HG03064 (cell line): ENCODE data around the gene KCTD19.
A peak's percentile ranks its signal among the peaks of the same experiment; 100 is the strongest.

ENCODE experiments used
- ATAC-seq: cut with Tn5 transposase; IDR thresholded peaks from one replicate; pipeline ENCODE4 v1.9.1; 2021; ENCODE audit warnings: low read depth; ENCODE audit not compliant: unreplicated experiment

KCTD19 gene

DNA sequence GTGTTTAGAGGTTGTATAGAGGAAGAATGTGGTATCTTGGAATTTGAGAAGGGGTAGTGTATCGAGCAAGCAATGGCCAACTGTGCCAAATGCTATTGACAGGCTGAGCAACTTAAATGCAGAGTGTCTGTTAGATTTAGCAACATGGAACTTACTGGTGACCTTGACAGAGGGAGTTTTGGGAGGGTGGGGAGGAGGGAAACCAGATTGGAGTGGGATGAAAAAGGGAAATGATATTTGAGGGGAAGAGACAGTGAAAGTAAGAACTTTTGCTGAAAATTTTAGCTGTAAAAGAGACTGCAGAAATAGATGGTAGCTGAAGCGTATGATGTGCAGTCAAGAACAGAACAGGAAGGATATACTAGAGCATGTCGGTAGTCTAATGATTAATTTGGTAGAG, 1.2 kb upstream of the KCTD19 start:
- no peak for ATAC-seq

DNA sequence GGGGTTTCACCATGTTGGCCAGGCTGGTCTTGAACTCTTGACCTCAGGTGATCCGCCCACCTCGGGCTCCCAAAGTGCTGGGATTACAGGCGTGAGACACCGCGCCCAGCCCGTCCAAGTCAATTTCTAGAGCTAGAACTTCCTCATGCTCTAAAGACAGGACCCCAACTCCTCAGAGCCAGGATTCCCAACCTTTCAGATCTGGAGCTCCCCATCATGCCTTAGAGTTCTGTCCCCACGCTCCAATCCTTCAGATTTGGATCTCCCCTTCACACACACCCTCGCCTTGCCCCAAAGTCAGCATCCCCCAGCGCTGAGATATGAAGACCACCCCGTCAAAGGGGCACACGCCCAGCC, 448 bp downstream of the KCTD19 start:
- no peak for ATAC-seq

DNA sequence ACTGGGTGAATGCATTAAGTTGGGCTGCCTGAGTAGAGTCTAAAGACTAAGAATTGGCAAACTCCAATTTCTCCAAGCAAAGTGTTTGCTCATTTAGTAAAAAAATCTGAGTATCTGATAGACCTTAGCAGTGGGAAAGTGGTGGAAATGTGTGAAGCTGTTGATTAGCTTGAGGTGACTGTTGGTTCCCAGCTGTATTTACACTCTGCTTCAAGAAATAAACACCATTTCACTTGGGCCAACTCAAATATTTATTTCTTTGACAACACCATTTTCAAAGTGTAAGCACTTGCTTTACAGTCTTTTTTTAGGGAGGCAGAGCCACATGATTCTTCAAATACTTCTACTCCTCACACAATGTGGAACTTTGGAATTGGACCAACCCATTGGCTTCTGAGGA, 8.7 kb downstream of the KCTD19 start:
- ATAC-seq, result no peak

DNA sequence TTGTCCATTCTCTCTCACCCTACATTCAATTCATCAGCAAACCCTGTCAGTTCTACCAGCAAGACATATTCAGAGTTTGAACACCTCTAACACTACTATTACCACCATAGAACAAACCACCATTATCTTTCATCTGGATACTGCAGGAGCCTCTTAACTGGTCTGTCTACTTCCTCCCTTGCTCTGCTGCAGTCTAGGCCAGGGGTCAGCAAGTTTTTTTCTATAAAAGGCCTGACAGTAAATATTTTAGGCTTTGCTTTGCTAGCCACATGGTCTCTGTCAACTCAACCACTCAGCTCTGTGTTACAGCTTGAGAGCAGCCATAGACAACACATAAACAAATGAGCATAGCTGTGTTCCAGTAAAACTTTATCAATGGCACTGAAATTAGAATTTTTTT, 13.8 kb downstream of the KCTD19 start:
- ATAC-seq, result no peak

DNA sequence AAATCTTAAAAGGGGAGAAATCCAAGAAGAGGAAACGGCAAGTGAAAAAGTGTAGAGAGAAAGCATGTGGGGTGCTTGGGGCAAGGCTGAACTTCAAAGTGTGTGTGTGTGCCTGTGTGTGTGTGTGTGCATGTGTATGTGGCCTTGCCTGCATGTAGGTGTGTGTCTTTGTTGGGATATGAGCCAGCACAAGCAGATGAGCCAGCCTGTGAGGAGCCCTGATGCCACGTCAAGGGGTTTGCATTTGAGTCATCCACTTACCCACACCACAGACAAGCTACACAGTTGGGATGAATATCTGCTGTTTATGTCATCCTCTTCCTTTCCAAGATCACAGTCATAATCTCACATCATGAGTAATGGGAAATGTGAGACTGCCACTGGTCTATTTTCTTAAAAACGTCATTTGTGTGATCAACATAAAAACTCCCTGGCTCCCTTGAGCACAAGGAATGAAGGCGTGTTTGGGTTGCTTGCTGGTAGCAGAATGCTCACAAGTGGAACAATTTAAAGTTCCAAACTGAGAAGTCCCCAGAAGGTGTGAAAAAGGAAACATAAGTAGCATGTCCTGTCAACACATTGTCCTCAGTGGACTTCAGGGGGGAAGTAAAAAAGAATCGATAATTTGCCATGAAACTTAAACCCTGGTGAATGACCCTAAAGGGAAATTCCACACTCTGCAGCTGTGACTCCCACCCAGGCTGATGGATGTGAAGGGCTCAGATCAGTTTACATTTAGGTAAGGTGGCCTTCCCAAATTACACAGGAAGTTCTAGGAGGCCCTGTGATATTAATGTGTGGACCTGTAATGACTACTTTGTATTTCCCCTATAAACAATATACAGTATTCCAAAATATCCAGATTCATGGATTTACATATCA, 14.7 kb downstream of the KCTD19 start:
- peak; percentile 69 for ATAC-seq

DNA sequence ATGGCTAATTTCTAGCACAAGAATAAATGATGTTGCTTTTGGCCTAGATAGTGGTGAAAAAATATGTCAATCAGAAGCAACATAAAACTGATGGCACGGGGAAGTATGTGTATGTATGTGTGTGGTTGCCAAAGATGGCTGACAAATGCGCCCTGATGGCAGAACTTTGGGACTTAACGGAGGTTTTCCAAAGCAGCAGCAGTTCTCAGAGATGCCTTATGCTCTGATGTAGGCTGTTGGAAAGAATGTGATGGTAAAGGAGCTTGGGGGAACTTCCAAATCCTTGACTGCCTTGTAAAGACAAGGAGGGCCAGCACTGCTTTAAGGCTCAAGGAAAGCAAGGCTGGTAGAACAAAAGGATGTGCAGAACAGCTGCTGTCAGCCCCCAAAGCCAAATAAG, 16.0 kb downstream of the KCTD19 start:
- no peak for ATAC-seq

DNA sequence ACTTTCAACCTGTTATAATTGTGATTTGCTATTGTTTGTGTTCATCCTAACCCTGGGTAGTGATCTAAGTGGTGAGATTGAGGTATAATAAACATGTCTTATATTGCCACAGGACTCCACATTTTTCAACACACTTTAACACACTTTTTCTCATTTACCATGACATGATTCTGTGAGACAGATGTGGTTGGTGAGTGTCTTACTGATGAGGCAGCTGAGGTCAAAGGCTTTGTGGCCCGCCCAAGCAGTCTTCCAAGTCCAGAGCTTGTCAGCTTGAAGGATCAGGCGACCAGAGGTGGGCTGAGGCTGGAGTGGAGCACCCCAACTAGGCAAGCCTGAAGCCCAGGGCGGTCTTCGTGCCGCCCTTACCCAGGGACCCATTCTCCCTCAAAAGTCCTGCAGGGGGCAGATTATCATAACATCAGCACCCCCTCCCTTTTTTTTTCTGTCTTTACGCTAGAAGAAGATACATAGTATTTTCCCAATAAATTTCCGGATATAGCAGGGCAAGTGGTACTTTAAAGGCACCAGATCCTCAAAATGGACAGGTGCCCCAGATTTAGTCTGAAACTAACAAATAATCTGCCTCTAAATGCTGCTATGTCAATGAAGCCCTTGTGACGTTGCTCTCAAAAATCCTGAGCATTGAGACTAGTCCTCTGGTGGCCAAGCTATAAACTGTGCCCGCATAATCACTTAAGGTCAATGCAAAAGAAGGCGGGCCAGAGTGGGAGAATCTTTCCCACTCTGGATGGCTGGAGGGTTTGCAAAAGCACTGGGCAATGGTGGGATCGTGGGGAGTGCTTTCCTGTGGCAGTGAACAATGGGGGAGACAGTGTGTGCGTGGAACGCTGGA, 21.1 kb downstream of the KCTD19 start:
- no peak for ATAC-seq

DNA sequence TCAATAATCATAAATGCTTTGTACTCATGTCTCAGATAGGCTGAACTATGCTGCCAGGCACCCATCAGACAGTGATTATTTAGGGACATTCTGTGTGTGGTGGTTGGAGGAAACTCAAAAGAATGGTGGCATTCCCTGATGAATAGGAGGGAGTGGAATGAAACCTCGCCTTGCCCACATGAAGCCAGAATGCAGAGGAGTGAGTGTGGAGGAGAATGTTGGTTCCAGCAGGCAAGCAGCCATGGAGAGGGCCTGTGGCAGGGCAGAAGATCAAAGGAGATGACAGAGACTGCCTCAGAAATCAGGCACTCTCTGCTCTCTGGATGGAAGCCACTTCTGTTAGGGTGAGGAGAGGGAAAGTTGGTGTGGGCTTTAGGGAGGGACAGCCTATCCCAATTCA, 22.5 kb downstream of the KCTD19 start:
- ATAC-seq, result no peak

DNA sequence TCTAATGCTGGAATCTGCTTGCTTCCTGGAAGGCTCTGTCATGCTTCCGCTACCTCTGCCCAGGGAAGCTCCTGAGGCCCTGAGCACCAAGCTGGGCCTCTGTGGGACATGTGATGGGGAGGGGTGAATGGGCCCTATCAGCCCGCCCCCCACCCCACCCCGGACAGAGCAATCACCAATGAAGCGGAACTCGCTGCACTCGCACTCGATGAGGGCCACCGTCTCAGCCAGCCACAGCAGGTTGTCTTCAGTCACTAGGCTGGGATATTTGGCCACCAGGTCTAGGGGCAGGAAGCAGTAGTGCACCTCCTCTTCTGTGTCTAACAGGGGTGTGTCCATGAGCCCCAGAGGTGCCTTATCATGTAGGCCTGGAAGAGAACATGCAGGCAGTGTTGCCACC, 23.6 kb downstream of the KCTD19 start:
- no peak for ATAC-seq

DNA sequence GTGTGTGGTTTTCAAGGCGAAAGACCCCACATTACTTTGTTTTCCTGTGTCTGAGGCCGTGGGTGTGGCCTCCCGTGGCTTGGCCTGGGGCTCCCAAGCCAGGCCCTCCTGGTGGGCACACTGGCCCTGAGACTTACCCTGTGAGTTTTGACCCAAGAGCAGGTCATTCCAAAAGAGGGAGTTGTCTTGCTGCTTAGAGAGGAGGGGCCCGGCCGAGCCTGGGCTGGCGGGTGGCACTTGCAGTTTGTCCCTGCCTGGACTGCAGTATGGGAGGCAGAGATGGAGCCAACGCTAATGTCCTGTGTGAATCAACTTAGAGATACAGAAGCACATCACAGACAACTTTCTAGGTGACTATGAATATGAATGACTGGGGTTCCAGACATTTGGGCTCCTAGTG, 24.5 kb downstream of the KCTD19 start:
- no peak for ATAC-seq

DNA sequence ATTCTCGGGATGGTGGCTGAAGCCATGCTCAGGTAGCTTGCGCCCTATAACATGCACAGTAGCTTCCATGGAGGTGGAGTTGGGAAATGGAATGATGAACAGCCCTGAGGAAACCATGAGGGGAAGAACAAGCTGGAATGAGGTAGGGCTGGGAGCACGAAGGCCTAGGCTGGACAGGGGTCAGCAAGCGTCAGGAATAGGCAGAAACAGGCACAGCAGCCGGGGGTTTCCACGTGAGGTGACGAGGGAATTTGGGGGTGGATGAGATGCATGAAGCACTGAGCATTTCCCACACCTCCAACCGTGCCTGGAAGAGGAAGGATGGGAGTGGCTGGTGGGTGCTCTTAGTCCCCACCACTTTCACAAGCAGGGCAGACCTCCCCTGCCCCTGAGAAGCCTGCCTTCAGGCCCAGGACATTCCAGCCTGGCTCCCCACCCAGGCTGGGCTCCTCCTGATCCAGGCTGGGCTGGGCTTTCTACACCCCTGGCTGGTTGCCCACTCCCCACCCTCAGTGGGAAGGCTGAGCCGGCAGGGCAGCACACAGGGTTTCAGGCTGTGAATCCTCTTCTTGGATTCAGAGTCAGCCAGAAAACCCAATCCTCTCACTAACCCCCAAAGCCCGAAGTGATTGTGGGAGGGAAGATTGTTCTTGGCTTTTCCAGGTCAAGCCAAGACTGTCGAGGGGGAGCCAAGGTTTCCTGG, 25.3 kb downstream of the KCTD19 start:
- no peak for ATAC-seq

DNA sequence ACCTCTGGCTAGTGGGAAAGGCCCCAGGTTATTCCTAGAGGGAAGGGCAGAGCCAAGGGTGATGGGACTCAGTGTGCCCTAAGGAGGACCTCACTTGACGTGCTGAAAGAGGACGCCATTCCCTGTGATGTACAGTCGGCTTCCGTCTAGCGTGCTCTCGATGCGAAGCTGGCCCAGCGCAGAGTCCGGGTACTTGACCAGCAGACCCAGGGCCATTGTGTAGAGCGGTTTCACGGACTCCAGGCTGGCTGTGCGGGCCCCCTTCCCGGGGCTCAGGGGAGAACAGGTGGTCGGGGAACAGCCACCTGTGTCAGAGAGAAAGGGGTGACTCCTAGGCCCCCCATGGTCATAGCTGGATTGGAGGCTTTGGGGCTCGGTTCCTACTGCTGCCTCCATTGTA, 27.3 kb downstream of the KCTD19 start:
- ATAC-seq, result no peak

DNA sequence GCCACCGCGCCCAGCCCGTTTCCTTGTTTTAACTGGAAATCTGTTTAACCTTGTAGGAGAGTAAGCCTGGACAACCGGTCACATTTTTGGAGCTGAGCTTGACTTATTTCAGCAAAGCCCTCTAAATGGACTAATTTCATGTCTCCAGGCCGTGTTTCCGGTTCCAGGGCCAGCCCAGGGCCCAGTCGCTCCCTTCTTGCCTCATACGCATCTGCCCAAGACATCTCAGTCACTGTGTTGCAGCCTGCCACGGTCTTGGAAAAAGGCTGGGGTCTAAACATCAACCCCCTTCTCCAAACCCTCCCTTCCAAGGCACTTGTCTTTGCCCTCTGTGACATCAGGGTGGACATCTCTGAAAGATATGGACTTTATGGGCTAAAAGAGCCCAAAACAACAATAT, 28.3 kb downstream of the KCTD19 start:
- no peak for ATAC-seq

DNA sequence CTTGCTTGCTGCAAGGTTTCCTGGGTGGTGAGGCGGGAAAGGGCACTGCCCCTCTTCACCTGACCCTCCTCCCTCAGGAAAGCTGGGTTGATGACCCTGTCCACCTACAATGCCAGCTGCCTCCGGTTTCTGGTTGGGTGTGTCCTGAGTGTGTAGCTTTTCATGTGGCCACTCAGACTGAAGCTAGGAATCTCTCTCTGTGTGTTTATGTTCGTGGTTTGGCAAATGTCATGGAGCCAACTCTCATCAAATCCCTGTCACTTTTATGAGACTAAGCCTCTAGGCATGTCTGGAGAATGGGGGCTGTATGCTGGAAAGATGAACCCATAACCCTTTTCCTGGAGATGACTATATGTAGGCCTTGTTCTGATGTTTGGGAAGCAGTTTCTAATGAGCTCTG, 30.1 kb downstream of the KCTD19 start:
- ATAC-seq, result no peak

DNA sequence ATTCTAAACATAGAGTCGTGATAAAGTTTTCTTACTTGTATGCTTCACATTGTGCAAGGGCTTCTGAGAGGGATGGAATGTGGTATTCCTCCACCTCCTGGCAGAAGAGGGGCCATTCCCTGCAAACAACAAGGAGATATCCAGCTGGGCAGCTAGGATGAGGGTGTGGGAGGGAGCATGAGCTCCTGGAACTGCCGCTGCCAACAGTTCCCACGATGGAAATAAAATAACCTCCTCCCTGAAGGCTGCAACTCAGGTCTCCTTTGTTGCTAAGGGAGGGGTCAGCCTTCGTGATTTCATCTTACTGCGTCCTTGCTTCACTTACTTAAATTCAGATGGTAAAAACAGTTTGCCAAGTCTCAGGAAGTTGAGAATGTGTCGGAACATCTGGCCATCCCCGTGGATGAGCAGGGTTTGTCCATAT, 31.6 kb downstream of the KCTD19 start:
- ATAC-seq, result no peak

DNA sequence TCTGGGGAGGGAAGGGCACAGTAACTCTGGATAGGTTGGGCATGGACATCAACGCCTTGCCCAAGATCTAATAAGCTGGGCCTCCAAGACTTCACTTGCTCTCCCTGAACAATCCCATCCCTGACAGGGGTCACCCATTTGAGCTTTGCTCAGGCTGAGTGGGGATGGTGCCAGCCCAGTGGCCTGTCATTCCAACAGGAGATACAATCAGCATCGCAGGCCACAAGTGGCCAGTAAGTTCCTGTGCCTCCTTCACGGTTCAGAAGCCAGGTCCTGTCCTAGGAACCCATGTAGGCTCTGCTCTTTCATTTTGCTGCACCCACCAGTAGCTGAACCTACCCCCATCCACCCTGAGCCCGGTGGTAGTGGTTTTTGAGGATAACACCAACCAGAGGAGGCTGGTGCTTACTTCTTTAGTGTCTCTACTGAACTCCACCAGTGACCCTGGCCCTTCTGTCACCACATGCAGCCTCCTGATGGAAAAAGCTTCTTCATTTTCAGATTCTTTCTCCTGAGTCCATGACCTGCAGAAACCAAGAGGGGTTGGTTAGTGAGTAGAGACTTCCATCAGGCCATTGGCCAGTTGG, 32.3 kb downstream of the KCTD19 start:
- ATAC-seq, result no peak

DNA sequence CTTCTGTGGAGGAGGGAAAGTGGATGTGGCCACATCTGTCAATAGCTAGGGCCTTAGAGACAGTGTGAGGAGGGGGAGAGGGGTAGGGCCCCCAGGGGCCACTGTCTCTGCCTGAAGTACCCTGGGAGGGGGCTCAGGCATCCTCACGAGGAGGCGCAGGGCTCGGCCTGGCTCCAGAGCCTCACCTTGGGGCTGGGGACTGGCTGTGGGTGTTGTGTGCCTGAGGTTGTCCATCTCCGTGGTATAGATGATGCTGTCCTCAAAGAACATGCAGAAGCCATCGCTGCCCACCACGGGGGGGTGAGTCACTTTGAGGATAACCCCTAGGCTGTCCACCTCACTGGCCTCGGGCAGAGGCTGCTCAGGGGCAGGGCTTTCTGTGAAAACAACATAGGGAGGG, 35.1 kb downstream of the KCTD19 start:
- ATAC-seq, result no peak

DNA sequence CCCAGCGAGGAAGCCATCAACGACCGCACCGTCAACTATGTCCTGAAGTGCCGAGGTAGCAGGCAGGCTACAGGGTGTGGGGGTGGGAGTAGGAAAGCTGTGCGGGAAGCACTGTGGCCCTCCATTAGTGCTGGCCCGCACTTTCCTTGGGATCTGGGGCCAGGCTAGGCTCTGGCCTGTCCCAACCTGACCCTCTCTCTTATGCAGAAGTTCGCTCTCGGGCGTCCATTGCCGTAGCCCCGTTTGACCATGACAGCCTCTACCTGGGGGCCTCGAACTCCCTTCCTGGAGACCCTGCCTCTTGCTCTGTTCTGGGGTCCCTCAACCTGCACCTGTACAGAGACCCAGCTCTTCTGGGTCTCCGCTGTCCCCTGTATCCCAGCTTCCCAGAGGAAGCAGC, 38.6 kb downstream of the KCTD19 start:
- no peak for ATAC-seq

DNA sequence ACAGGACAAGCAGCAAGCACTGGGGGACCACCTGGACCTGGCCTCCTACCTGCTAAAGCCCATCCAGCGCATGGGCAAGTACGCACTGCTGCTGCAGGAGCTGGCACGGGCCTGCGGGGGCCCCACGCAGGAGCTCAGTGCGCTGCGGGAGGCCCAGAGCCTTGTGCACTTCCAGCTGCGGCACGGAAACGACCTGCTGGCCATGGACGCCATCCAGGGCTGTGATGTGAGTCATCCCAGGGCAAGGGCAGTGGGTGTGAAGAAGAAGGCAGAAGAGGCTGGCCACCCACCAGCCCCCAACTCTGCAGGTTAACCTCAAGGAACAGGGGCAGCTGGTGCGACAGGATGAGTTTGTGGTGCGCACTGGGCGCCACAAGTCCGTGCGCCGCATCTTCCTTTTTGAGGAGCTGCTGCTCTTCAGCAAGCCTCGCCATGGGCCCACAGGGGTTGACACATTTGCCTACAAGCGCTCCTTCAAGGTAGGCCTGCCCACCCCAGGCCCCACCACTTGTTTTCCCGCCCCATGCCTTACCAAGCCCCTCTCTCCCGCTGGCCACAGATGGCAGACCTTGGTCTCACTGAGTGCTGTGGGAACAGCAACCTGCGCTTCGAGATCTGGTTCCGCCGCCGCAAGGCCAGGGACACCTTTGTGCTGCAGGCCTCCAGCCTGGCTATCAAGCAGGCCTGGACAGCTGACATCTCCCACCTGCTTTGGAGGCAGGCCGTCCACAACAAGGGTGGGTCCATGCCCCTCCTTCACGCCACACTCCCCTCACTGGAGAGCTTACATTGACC, 39.9 kb downstream of the KCTD19 start:
- ATAC-seq, result no peak
